Stimulated activated CD8-positive, alpha-beta memory T cell treated with anti-CD3 and anti-CD28 coated beads, Interleukin-12 subunit alpha, Interleukin-12 subunit beta, amount 100 ng/mL, for 1 hour (primary cell): ENCODE data around the gene CEP70.

Source experiments
- DNase-seq: peaks from one replicate; pipeline ENCODE4 v3.0.0-alpha.2; 2020; ENCODE audit warnings: low read depth

CEP70 gene

DNA sequence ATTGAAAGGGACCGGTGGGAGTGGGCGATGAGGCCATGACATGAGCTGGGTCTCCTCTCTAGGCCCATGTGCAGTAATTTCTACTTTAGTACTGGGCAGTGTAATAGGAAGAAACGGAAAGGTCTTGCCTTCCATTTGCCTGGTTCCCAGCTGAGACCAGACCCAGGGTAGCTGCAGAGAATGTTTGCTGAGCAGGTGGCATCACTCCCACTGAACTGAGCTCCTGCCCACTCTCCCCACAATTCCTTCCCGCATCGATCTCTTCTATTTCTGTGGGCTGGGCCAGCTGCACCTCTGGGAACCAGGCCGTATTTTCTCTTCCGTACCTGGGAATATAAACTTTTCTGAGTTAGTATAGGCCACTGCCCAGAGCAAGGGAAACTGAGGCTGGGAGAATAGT is 143.9 kb downstream of the CEP70 start:
- DNase-seq: no peak

DNA sequence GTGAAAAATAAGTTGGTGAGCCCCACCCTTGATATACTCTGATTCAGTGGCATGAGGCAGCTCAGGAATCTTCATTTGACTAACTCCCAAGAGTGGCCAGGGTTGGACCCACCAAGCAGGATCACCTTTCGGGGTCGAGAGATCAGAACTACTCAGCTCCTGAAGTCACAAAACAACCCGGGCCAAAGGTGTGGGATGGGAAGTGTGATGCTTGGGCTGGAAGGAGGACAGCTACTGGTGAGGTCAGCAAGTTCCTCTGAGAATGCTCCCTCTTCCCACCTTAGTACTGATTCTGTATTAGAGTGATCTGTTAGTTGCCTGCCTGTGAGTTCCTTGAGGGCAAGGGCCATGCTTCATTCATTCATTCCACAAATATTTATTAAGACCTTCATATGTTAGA is 144.6 kb downstream of the CEP70 start:
- DNase-seq: no peak

DNA sequence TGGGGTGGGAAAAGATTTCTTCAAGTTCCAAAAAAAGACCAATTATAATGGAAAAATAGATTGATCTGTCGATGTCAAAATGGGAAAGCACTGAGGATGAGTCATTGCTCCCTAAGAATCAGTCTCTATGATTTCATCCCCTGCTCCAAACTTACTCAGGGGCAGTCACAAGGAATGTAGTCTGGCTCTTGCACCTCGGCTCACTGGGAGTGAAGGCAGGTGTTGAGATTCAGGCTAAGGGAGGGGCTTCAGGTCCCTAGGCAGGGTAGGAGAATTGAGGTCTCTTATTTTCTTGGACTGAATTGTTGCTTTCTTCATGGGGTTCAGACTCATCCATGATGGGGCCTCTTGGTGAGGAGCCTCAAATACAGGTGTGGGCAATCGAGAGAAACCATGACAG is 145.4 kb downstream of the CEP70 start:
- DNase-seq: no peak

DNA sequence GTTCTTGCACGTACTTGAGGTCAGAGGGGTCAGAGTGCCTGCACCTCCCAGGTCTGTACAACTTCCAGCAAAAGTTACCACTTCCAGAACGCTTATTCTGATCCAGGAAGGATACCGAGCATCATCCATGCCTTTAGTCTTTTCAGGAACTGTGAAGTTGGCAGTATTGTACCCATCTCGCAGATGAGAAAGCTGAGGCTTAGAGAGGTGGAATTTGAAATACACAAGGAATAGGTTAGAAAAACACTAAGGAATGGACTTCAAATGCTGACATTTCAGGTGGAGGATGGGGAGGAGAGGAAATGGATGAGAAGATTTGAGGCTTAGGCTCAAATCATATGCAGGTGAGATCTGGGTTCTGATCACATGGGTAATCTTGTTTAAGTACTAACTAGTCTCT is 148.4 kb downstream of the CEP70 start:
- no peak for DNase-seq

DNA sequence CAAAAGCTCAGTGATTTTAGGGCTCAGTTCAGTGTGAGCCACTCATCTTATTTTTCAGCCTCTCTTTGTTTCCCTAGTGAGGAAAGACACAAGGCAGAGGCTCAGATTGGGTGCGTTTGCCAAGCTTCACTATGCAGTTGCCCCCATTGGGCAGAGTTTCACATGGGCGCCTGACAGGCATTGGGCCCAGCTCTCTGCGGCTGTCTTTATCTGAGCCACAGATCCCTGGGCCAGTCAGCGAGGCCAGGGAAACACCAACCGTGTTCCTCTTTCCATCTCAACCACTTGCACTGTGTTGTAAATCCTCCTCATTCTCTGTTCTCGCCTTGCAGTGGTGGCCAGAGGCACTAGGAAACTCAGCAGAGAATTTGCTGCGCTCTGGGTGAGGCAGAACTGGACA is 148.8 kb downstream of the CEP70 start:
- DNase-seq: no peak
